Measurements from ENCODE around the gene MPHOSPH9. TPM values are rescaled to one million over a fixed set of nuclear protein-coding genes. Genes with fewer than 3 reads are reported as not detected.

Gene MPHOSPH9
- total and polyA plus RNA-seq, 7 donors = 4.2 to 47.6 (median 17.4) TPM

DNA sequence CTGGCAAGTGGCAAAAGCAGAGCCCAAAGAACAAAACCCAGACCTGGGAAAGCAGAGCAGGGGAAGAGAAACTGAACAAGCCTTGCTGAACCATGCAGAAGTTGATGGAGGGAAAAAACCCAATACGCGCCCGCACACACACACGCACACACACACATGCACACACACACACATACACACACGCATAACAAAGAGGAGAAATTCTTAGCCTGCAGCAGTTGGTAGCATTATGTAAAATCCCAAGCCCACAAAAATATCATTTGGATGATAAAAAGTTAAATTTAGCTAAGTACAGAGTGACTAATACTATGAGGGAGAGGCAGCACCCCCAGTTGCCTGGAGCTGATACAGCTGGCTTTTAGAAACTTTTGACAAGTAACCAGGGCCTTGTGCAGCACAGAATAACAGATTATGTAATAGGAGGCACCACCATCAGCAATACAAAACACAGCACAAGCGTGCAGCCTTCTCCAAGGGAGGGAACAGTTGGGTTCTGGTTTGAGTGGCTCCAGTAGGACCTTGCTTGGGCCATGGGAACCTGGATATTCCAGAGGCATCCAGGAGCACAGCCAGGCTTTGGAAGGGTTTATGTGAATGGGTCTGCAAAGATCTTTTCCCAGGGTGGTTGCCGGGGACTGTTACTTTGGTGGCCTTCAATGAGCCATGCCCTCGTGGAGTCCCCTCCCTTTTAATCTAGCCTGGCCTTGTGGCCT lies 117.4 kb downstream of the MPHOSPH9 start:
- Histone ChIP-seq H3K4me3 (peak overlapping the region in 1 of 4 donors; percentile 11), H3K4me1 (peaks cover 0 to 92% (median 77%) of the 10 kb centered on the region in 4 donors), H3K9me3 (no peaks in the 10 kb centered on the region), H3K27me3 (no peaks in the 10 kb centered on the region), H3K36me3 (no peaks in the 10 kb centered on the region), H3K27ac (peak overlapping the region; percentile 76 to 90 (median 80))
- DNase-seq = peak; percentile 93
- 58 to 79% methylated on average over 8 of the region's 8 CpGs for WGBS, 2 donors
- intact Hi-C loops (cut with DNase I) = loop anchor here (2.0 to 5.0 kb wide), 3 partner anchors 25 to 63 kb away; partner anchors contain the start of gene PITPNM2
- no peak for TF ChIP-seq POLR2A (IDR thresholded peaks at IDR 0.05)
- peak in 2 of 4 donors; percentile 49 to 55 for TF ChIP-seq EP300 (IDR thresholded peaks at IDR 0.05)
- peak; percentile 65 to 85 (median 80) for TF ChIP-seq POLR2AphosphoS5 (IDR thresholded peaks at IDR 0.05)
- no peak for TF ChIP-seq CTCF (IDR thresholded peaks at IDR 0.05)

- Histone ChIP-seq H3K36me3 (peaks cover 0 to under 1% (median 0%) of the 10 kb centered on the region in 4 donors), H3K27me3 (no peaks in the 10 kb centered on the region), H3K27ac (peak overlapping the region; percentile 76 to 90 (median 80)), H3K4me3 (no peak overlapping the region), H3K4me1 (peaks cover 0 to 87% (median 73%) of the 10 kb centered on the region in 4 donors), H3K9me3 (no peaks in the 10 kb centered on the region)
- 82 to 88% methylated on average over 13 of the region's 13 CpGs for WGBS, 2 donors
- no peak for DNase-seq
- intact Hi-C loops (cut with DNase I) = loop anchor here (2.0 to 5.0 kb wide), 4 partner anchors 26 to 62 kb away; partner anchors contain the start of gene PITPNM2
- no peak for TF ChIP-seq CTCF (IDR thresholded peaks at IDR 0.05)
- TF ChIP-seq POLR2A (IDR thresholded peaks at IDR 0.05) = no peak
- no peak for TF ChIP-seq EP300 (IDR thresholded peaks at IDR 0.05)
- TF ChIP-seq POLR2AphosphoS5 (IDR thresholded peaks at IDR 0.05) = no peak
Observed at GRCh38 chr12:123114304-123115083, 118.4 kb downstream of the MPHOSPH9 start.

DNA sequence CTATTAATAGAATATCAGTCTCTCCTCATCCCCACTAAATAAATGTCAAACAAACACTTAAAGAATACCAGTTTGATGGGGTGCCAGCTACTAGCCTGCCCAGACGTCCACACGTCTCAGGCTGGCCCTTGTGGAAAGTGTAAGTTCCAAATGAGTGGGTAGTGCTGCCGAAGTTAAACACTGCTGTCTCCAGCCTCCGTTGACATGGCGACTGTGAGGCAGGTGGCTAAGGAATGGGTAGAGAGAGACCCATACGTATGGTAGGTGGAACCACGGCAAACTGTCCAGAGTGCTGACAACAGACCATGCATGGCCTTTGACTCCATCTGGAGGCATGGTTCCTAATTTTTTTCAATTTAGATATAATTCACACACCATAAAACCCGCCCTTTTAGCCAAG lies 119.9 kb downstream of the MPHOSPH9 start:
- no peak for TF ChIP-seq POLR2AphosphoS5 (IDR thresholded peaks at IDR 0.05)
- intact Hi-C loops (cut with DNase I) = loop anchor here (5.0 kb wide), 1 partner anchor 46 kb away; no protein-coding TSS in a partner anchor
- no peaks in the 10 kb centered on the region for H3K27me3 ChIP-seq
- no peaks in the 10 kb centered on the region for H3K9me3 ChIP-seq
- H3K27ac ChIP-seq = peak overlapping the region; percentile 35 to 90 (median 62)
- no peak for DNase-seq
- peaks cover 0 to 15% (median 0%) of the 10 kb centered on the region in 4 donors for H3K36me3 ChIP-seq
- H3K4me3 ChIP-seq = no peak overlapping the region
- WGBS, 2 donors = 82% methylated on average over 8 of the region's 8 CpGs
- H3K4me1 ChIP-seq = peaks cover 0 to 78% (median 70%) of the 10 kb centered on the region in 4 donors

DNA sequence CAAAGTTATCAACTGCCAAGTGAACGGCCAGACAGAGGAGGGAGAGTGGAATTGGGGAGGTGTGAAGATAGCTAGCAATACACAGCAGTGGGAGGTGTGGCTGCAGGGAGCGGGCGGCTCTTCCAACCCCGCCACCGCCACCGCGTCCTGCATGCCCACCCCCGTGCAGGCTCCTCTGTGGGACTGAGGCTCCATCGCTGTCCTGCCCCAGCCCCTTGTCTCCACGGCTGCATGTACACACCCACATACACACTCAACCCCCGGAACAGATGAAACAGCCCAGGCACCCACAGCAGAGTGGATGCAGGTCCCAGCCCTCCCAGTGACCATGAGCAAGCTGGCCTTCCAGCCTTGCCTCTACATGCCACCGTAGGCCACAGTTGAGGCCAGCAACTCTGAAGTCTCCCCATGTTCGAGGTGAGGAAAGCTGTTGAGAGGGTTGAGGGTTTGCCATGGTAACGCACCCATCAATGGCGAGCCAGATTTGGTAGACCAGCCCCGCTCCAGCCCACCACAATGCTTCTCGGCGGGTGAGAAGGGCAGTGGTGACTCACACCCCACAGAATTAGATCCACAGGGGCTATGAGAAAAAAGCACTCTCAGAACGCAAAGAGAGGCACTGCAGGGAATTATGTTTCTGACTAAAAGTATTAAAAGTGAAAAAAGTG lies 121.3 kb downstream of the MPHOSPH9 start:
- peak overlapping the region in 1 of 4 donors; percentile 90 for H3K27ac ChIP-seq

More for the DNA sequence above, 121.3 kb downstream of the MPHOSPH9 start:
- TF ChIP-seq EP300 (IDR thresholded peaks at IDR 0.05) (no peak), POLR2AphosphoS5 (IDR thresholded peaks at IDR 0.05) (no peak), CTCF (IDR thresholded peaks at IDR 0.05) (no peak), POLR2A (IDR thresholded peaks at IDR 0.05) (no peak)
- 84 to 89% methylated on average over 19 of the region's 19 CpGs for WGBS, 2 donors
- peaks cover 0 to 17% (median 0%) of the 10 kb centered on the region in 4 donors for H3K36me3 ChIP-seq
- H3K4me3 ChIP-seq = no peak overlapping the region
- no peak for DNase-seq
- intact Hi-C loops (cut with DNase I) = loop anchor here (5.0 kb wide), 1 partner anchor 44 kb away; no protein-coding TSS in a partner anchor
- H3K4me1 ChIP-seq = peaks cover 0 to 78% (median 74%) of the 10 kb centered on the region in 4 donors
- H3K27me3 ChIP-seq = no peaks in the 10 kb centered on the region
- no peaks in the 10 kb centered on the region for H3K9me3 ChIP-seq

Data from sigmoid colon (tissue), 7 donors.